Measurements from ENCODE around the gene AGAP3.

AGAP3 gene

GRCh38 chr7:151088019-151088855, 2.0 kb downstream of the AGAP3 start:
- DNase-seq, result peak; percentile 59

DNA sequence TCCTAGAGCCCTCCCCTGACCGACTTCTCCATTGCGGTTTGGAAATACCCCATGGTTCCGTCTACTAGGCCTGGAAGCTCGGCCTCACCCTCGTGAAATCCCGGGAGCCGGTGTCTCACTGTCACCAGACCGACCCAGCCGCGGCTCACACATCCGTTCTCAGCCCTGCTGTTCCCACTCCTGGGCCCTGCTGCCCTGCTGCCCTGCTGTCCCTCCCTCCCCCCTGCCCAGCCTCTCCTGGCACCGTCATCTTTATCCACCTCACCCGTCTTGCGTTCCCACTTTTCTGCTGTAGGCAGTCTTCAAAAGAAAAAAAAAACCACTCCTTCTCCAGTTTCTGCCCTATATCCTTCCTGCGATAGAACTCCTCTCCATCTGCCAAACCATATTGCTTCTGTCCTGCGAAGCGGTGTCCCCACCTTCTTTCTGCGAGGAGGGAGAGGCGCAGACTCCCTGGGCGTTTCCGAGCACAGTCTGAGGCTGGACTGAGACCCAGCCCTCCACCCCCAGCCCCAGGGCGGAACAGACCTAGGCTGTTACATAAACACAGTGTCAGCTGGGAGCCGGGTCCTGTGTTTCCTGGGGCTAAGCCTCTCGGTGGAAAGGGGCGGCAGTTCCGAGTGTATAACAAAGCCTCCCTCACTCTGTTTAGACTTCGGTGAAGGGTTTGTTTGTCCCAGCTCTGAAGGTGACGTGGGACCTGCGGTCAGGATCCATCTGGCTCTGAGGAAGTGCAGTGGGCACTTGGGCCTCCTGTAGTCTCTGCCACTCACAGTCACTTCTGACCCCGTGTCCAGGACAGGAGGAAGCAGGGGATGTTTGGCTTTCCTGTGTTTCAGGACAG, 2.8 kb downstream of the AGAP3 start:
- DNase-seq, result peak; percentile 80

- no peak for DNase-seq
Measured at GRCh38 chr7:151089893-151090730, 3.8 kb downstream of the AGAP3 start.

DNA sequence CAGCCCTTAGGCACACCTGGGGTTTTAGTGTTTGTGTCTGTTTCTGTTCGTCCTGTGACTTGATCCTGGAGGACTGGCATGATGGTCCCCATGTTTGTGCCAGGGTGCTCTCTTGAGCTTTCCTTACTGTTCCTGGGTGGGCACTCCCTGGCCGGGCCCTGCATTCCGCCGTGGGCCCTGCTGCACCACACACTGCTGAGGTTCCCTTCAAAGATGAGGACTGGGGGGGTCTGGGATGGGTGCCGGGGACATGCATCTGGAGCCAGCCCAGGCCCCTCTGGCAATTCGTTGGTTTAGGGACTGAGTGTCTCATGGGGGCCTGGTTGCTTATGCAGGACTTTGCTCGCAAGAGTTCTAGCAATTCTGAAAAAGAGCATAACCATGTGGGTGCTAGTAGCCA, 4.7 kb downstream of the AGAP3 start:
- no peak for DNase-seq

DNA sequence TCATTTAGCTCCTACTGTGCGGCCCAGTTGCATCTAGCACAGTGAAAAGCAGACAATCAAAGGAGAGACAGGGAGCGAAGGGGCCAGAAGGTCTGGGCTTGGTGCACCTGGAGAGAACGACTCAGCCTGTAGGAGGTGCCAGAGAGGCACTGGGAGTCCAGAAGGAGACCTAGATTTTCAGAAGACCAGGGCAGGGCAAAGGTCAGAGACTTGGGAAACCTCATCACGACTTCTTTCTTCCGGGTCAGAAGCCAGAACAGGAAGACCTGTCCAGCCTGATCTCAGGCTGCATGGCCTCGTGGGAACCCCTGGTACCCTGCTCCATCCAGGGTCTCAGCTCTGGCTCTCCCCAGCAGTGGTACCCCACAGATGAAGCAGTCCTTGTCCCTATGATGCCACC, 5.2 kb downstream of the AGAP3 start:
- no peak for DNase-seq

- no peak for DNase-seq
Measured at GRCh38 chr7:151091988-151092387, 5.7 kb downstream of the AGAP3 start.

- no peak for DNase-seq
Measured at GRCh38 chr7:151093748-151094147, 7.5 kb downstream of the AGAP3 start.

GRCh38 chr7:151094675-151095074, 8.4 kb downstream of the AGAP3 start:
- DNase-seq, result no peak

DNA sequence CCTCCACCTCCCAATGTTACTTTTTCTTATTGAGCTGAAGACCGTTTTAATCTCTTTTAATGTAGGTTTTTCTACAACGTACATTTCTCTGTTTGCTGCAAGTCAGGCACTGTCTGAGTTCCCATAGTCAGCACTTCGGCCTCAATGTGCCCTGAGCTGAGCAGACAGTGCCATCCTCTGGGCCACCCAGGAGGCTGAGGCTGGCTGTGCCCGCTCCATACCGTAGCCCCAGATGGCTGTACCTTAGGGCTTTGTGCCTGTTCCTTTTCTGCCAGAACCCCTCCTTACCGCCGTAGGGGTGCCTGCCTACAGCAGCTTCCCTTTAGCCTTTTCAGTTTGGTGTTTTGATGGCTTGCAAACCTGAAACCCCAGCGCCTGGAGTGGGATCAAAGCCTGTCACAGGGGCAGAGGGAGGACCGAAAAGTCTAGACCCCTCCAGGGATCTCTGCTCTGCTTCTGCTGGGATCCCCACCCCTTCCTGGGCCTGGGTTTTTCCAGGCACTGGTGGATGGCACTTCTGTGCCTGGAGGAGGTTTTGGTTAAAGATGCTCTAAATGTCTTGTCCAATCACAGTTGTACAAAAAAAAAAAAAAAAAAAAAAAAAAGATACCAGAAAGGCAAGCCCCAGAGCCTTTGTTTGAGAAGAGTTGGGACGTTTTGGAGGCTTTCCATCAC, 9.0 kb downstream of the AGAP3 start:
- no peak for DNase-seq

DNA sequence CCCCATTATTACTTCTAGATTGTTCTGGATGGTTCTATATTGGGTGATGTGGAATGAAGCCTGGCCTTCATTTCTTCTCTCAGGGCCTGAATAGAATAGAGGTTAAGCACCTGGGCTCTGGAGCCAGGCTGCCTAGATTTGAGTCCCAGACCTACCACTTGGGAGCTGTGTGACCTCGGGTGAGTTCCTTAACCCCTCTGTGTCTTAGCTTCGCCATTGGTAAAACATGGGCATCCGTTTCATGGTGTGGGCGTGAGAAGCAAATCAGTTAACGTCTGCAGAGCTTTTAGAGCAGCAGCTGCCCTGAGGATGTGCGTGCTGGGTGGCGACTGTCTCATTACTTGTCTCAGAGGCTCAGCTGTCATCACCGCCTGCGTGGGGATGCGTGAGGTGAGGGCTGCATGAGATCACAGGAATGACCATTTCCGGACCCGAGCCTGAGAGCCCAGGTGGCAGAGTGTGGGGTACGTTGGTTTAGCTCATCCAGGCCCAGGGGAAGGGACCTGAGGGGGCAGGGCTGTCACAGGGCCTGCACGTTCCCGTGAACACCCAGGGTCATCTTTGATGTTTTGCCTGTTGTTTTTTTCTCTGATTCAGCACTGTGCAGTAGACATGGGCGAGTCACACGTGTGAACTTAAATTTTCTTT, 9.7 kb downstream of the AGAP3 start:
- DNase-seq, result no peak

- no peak for DNase-seq
Measured at GRCh38 chr7:151099486-151100211, 13.4 kb downstream of the AGAP3 start.

DNA sequence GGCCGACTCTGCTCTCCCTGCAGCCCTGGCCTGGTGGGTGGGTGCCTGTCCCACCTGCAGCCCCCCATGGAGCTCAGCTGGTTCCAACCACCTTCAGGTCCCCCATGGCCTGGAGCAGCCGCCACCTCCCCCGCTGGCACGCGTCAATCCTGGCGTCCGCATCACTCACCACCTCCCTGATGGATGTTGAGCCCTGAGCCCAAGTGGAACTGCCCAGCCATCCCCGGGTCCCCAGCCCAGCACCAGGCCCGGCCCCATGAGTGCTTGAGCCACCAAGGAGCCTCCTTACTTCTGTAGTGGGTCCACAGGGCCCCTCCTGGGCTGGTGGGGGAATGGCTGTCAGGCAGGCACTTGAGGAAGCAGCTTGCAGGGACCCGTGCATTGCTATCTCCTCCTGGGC, 14.6 kb downstream of the AGAP3 start:
- DNase-seq, result no peak

DNA sequence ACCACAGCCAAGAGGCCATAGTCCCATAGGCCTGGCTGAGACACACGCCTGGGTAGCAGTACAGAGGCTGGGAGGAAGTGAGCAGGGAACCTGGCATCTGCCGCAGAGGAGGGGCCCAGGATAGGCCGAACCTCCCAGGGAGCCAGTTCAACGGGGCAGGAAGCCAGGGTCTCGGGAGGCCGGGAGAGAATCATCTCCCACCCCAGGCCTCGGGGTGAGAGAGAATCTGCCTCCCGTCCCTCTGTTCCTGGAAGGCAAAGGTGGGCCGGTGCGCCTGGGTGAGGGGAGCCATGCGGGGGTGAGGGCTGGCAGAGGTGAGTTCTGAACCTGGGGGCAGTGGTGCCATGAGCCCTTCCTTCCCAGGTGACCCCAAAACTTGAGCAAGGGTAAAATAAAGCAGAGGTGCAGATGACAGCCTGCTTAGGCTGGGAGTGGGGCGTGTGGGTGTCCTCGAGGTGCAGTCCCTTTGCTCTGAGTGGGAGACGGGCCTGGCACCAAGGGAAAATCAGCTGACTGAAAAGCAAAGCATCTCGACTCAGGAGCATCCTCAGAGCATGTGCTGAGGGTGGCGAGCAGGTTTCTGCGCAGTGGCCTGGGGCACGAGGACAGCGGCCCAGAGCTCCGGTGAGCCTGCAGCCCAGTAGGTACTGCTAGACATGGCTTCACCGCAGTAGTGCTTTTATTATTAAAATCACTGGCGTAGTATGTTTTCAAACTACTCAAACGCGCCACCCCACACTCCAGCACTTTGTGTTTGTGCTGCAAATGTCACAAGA, 15.5 kb downstream of the AGAP3 start:
- no peak for DNase-seq

GRCh38 chr7:151102991-151103390, 16.7 kb downstream of the AGAP3 start:
- no peak for DNase-seq

DNA sequence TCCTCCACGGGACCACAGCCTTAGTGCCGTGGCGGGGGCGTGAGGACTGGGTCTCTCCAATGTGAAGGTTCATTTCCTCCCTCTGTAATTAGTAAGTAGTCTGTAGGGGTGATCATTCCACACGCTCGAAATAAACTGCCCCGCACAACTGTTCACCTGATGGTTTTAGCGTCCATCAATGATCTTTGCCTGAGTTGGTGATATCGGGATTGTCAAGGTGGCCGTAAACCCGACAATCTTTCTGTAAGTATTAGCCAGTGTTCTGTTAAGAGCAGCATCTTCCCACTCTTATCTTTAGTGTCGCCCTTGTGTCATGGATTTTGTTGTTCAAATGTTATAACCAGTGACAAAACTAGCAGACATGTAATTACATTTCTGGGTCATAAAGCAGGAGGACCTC, 17.7 kb downstream of the AGAP3 start:
- no peak for DNase-seq

DNA sequence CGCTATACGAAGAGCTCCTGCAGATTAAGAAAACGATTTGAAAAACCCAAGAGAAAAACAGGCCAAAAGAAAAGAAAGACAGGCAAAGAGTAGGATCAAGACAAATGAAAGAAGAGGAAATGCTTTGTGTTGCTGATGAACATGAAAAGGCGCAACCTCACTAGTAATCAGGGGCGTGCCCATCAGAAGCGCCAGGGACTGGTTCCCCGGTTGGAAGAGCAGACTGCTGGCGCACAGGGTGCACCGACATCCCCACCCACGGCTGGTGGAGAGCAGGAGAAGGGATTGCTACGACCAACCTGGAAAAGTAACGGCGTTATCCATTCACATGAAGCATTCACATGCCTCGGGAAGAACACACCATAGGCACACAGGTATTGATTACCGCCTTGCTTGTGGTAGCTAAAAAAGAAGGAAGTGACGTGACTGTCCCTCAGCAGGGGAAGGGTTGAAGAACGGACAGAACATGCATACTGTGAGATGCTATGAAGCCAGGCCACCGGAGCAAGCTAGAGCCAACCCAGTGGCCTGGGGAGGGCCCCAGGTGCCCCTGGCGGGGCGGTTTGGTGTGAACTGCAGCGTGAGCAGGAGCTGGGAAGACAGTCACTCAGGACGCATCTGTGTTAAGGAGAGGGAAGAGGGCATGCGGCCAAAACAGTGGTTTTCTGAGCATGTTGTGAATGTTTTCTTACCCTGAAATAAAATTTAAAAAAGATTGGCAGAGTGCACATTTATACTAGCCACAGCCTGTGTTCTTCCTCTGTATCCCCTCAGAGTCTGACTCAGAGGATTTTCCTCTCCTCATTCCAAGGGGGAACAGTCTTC, 18.3 kb downstream of the AGAP3 start:
- DNase-seq, result no peak

- DNase-seq, result no peak
Measured at GRCh38 chr7:151107882-151108281, 21.6 kb downstream of the AGAP3 start.

DNA sequence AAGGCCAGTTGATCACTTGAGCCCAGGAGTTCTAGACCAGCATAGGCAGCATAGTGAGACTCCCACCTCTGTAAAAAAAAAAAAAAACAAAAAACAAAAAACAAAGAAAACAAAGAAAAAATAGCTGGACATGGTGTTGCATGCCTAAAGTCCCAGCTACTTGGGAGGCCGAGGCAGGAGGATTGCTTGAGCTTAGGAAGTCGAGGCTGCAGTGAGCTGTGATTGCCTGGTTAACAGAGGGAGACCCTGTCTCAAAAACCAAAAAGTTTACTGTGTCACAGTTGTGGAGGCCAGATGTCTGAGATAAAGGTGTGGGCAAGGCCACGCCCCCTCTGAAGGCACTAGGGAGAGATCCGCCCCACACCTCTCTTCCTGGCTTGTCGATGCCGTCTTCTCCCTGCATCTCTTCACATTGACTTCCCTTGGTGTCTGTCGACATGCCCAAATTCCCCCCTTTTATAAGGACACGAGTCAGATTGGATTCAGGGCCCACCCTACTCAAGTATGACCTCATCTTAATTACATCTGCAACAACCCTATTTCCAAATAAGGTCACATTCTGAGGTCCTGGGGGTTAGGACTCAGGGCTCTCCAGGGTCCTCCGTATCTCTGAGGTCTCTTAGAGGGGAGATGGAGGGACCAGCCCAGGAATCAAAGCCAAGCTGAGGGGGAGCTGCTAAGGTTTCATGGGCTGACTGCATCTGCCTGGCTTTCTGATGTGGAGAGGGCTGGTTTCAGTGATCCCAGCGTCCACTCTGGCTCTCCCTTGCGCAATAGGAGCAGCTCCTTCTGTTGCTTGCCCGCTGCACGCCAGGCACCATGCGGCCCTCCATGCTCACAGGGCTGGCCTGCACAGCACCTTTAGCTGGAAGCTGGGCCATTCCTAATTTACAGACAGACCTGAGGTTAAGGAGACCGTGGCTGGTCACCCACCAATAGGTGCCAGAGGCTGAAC, 23.1 kb downstream of the AGAP3 start:
- no peak for DNase-seq

Measured in eye (tissue), 1 donor.